ENCODE results near the gene SLC12A1.

Gene SLC12A1

GRCh38 chr15:48345516-48345915 lies 139.4 kb downstream of the SLC12A1 start:
- TF ChIP-seq CTCF (IDR thresholded peaks at IDR 0.05; ENCODE audit: extremely low read depth, insufficient read depth, missing control alignments): no peak
- DNase-seq (ENCODE audit: low spot score): no peak
- in situ Hi-C loops (cut with MboI; ENCODE audit: low pct_unique_long_range_greater_than_20kb, low sequenced_read_pairs, unreplicated experiment): no loop called here

GRCh38 chr15:48352474-48353072 lies 146.5 kb downstream of the SLC12A1 start:
- peak; percentile 49 for DNase-seq (ENCODE audit: low spot score)
- in situ Hi-C loops (cut with MboI; ENCODE audit: low pct_unique_long_range_greater_than_20kb, low sequenced_read_pairs, unreplicated experiment): loop anchor here (25.0 kb wide), 2 partner anchors 460 to 1060 kb away; partner anchors contain the start of genes CEP152 and FGF7
- peak; percentile 86 for TF ChIP-seq CTCF (IDR thresholded peaks at IDR 0.05; ENCODE audit: extremely low read depth, insufficient read depth, missing control alignments)
